Transverse colon (tissue), 4 donors: ENCODE results near the gene WDFY3. TPM values are rescaled to one million over a fixed set of nuclear protein-coding genes. Genes with fewer than 3 reads are reported as not detected.

Source experiments
- DNase-seq: peaks from one replicate; pipeline ENCODE4 v3.0.0-alpha.2; 2019
- H3K27ac ChIP-seq, 4 donors: fragments of 200-600 bp; sonication (generic); 2 replicates each; pipeline ENCODE4 v1.5.1; 2016 to 2018; ENCODE audit warnings: inconsistent platforms in 4 of 4
- H3K27me3 ChIP-seq: fragments of 200-600 bp; sonication (generic); 2 replicates; pipeline ENCODE4 v1.5.1; 2017; ENCODE audit warnings: inconsistent platforms
- H3K36me3 ChIP-seq, 4 donors: fragments of 200-600 bp; sonication (generic); 2 replicates each; pipeline ENCODE4 v1.5.1; 2017 to 2019; ENCODE audit warnings: inconsistent platforms in 4 of 4
- H3K4me1 ChIP-seq, 4 donors: fragments of 200-600 bp; sonication (generic); 2 replicates each; pipeline ENCODE4 v1.5.1; 2017 to 2020; ENCODE audit warnings: inconsistent platforms in 4 of 4
- H3K4me3 ChIP-seq, 4 donors: fragments of 200-600 bp; sonication (generic); 1 replicate in 1 of 4; 2 replicates in 3 of 4; pipeline versions ENCODE4 v1.5.1 to v1.6.1; 2017 to 2019; ENCODE audit warnings: inconsistent platforms in 4 of 4
- H3K9me3 ChIP-seq, 2 donors: fragments of 200-600 bp; sonication (generic); 2 replicates each; pipeline ENCODE4 v1.5.1; 2017 to 2019; ENCODE audit warnings: inconsistent platforms in 2 of 2
- CTCF ChIP-seq, 5 experiments: fragments of 200-600 bp in 3 of 5; fragments of 450-650 bp in 2 of 5; sonication (generic) in 3 of 5; IDR thresholded peaks; 1 replicate in 2 of 5; 2 replicates in 3 of 5; pipeline ENCODE4 v1.5.1; 2016 to 2017; ENCODE audit warnings: antibody characterized with exemption in 5 of 5, inconsistent platforms in 3 of 5, mild to moderate bottlenecking in 2 of 5, moderate library complexity in 1 of 5
- EP300 ChIP-seq: sonication (generic); formaldehyde crosslinking; IDR thresholded peaks from one replicate; pipeline ENCODE4 v1.6.1; 2017; ENCODE audit warnings: antibody characterized with exemption, low read depth
- POLR2A ChIP-seq: fragments of 450-650 bp; IDR thresholded peaks from one replicate; pipeline ENCODE4 v1.6.1; 2016; ENCODE audit warnings: antibody characterized with exemption, mild to moderate bottlenecking, moderate library complexity
- POLR2AphosphoS5 ChIP-seq, 3 donors: sonication (generic); formaldehyde crosslinking; IDR thresholded peaks; one replicate each; pipeline ENCODE4 v1.6.1; 2016; ENCODE audit warnings: antibody characterized with exemption in 3 of 3
- WGBS, 2 donors: methylation state at CpG; one replicate each; pipeline ENCODE4 v1.1.5; 2018; ENCODE audit warnings: low coverage in 1 of 2; 5-methylcytosine and 5-hydroxymethylcytosine counted together
- in situ Hi-C, 4 donors: fragments of 200-750 bp; cut with MboI; loops; one replicate each; pipeline versions ENCODE4 v1.15.0 to v1.15.1; 2017; ENCODE audit warnings: low sequenced_read_pairs in 3 of 4, low pct_ligation_motif_present in 1 of 4, low pct_unique_long_range_greater_than_20kb in 1 of 4
- intact Hi-C: fragments of 100-400 bp; cut with DNase I; formaldehyde crosslinking; loops from one replicate; pipeline ENCODE4 v1.15.1; 2023; ENCODE audit warnings: low total_unique reads
- total RNA-seq, 4 donors: library from RNA; depleted of rRNA; stranded (reverse); fragments of >200 nt; gene quantifications; one replicate each; pipeline ENCODE4 v1.1.0, GENCODE V29; 2016

The WDFY3 gene
- total RNA-seq, 4 donors from 2014 or later: 58.8 to 449 (median 69.2) TPM

- no peaks in the 10 kb centered on the region for H3K27me3 ChIP-seq
- no peaks in the 10 kb centered on the region for H3K4me1 ChIP-seq
- in situ Hi-C loops: no loop called here
- H3K9me3 ChIP-seq: no peaks in the 10 kb centered on the region
- intact Hi-C loops: no loop called here
- H3K36me3 ChIP-seq: peaks cover 0 to 50% (median 25%) of the 10 kb centered on the region in 4 donors
- no peak overlapping the region for H3K4me3 ChIP-seq
- WGBS, 2 donors: 38 to 76% methylated on average over 1 to 3 of the region's 3 CpGs
- no peak overlapping the region for H3K27ac ChIP-seq
- DNase-seq: no peak
- TF ChIP-seq POLR2A (no peak), CTCF (IDR thresholded peaks at IDR 0.05) (no peak)
These were observed 228.8 kb downstream of the WDFY3 start for GRCh38 chr4:84737656-84738055.

GRCh38 chr4:84734037-84734436, 232.5 kb downstream of the WDFY3 start:
- Histone ChIP-seq H3K27ac (no peak overlapping the region), H3K36me3 (peaks cover 0 to 39% (median 17%) of the 10 kb centered on the region in 4 donors), H3K4me1 (no peaks in the 10 kb centered on the region), H3K27me3 (no peaks in the 10 kb centered on the region), H3K4me3 (no peak overlapping the region), H3K9me3 (no peaks in the 10 kb centered on the region)
- intact Hi-C loops: no loop called here
- DNase-seq: no peak
- no peak for TF ChIP-seq EP300
- no peak for TF ChIP-seq POLR2AphosphoS5 (IDR thresholded peaks at IDR 0.05)
- no peak for TF ChIP-seq POLR2A
- no peak for TF ChIP-seq CTCF (IDR thresholded peaks at IDR 0.05)
- in situ Hi-C loops: no loop called here

- no peaks in the 10 kb centered on the region for H3K9me3 ChIP-seq
- intact Hi-C loops: no loop called here
- no peaks in the 10 kb centered on the region for H3K4me1 ChIP-seq
- H3K4me3 ChIP-seq: no peak overlapping the region
- TF ChIP-seq EP300 (no peak), CTCF (IDR thresholded peaks at IDR 0.05) (no peak), POLR2A (no peak), POLR2AphosphoS5 (IDR thresholded peaks at IDR 0.05) (no peak)
- in situ Hi-C loops: no loop called here
- H3K27me3 ChIP-seq: no peaks in the 10 kb centered on the region
- peaks cover 0 to 35% (median 15%) of the 10 kb centered on the region in 4 donors for H3K36me3 ChIP-seq
- H3K27ac ChIP-seq: no peak overlapping the region
- WGBS, 2 donors: 88 to 89% methylated on average over 5 to 13 of the region's 13 CpGs
- DNase-seq: no peak
These were observed 233.0 kb downstream of the WDFY3 start for GRCh38 chr4:84733343-84734033.

GRCh38 chr4:84730375-84730774, 236.1 kb downstream of the WDFY3 start:
- intact Hi-C loops (no loop called here), in situ Hi-C loops (no loop called here)
- Histone ChIP-seq H3K4me1 (no peaks in the 10 kb centered on the region), H3K27ac (no peak overlapping the region), H3K4me3 (no peak overlapping the region), H3K27me3 (no peaks in the 10 kb centered on the region), H3K9me3 (no peaks in the 10 kb centered on the region), H3K36me3 (peaks cover 0 to 20% (median 10%) of the 10 kb centered on the region in 4 donors)
- TF ChIP-seq POLR2A (no peak), POLR2AphosphoS5 (IDR thresholded peaks at IDR 0.05) (no peak), CTCF (IDR thresholded peaks at IDR 0.05) (no peak), EP300 (no peak)
- no peak for DNase-seq
